DND-41 (cell line): ENCODE data around the gene GPR171.

ENCODE experiments used
- ATAC-seq: fragments of 200-7000 bp; cut with Tn5 transposase; 3 replicates; pipeline ENCODE4 v1.9.1; 2021; ENCODE audit warnings: low read depth; ENCODE audit not compliant: insufficient read depth
- DNase-seq: peaks from one replicate; pipeline ENCODE4 v3.0.0-alpha.2; 2020
- H2AFZ ChIP-seq: 2 replicates; pipeline ENCODE4 v1.6.0; 2012; ENCODE audit warnings: low read depth, low read length
- H3K27ac ChIP-seq: 2 replicates; pipeline ENCODE4 v1.5.1; 2012; ENCODE audit warnings: low read length, inconsistent platforms
- H3K27me3 ChIP-seq: fragments of 200-600 bp; sonication (generic); 2 replicates; pipeline ENCODE4 v1.6.0; 2012; ENCODE audit warnings: low read length, mild to moderate bottlenecking, inconsistent platforms; ENCODE audit not compliant: insufficient read depth, poor library complexity
- H3K36me3 ChIP-seq: 2 replicates; pipeline ENCODE4 v1.5.1; 2012; ENCODE audit warnings: low read length, inconsistent platforms; ENCODE audit not compliant: insufficient read depth
- H3K4me1 ChIP-seq: 2 replicates; pipeline ENCODE4 v1.5.1; 2012; ENCODE audit warnings: mild to moderate bottlenecking, low read length; ENCODE audit not compliant: insufficient read depth
- H3K4me2 ChIP-seq: 2 replicates; pipeline ENCODE4 v1.6.0; 2012; ENCODE audit warnings: mild to moderate bottlenecking, moderate library complexity, low read length, inconsistent platforms; ENCODE audit not compliant: insufficient read depth
- H3K4me3 ChIP-seq, 2 experiments: fragments of 200-600 bp in 1 of 2; shearing (Covaris generic) in 1 of 2; 2 replicates each; pipeline ENCODE4 v1.5.1; 2012 to 2016; ENCODE audit warnings: inconsistent platforms in 2 of 2, low read length in 2 of 2, mild to moderate bottlenecking in 2 of 2, low read depth in 1 of 2, moderate library complexity in 1 of 2
- H3K79me2 ChIP-seq: 2 replicates; pipeline ENCODE4 v1.6.0; 2012; ENCODE audit warnings: low read length, inconsistent platforms; ENCODE audit not compliant: insufficient read depth
- H3K9ac ChIP-seq: 2 replicates; pipeline ENCODE4 v1.6.0; 2012; ENCODE audit warnings: low read depth, mild to moderate bottlenecking, inconsistent platforms, low read length, moderate library complexity
- H3K9me3 ChIP-seq: 2 replicates; pipeline ENCODE4 v1.5.1; 2012; ENCODE audit warnings: low read length, moderate library complexity, mild to moderate bottlenecking, inconsistent platforms; ENCODE audit not compliant: insufficient read depth, severe bottlenecking
- H4K20me1 ChIP-seq: 2 replicates; pipeline ENCODE4 v1.6.0; 2012; ENCODE audit warnings: low read length; ENCODE audit not compliant: insufficient read depth
- EZH2 ChIP-seq: IDR thresholded peaks from 3 replicates; pipeline ENCODE4 v1.6.1; 2012; ENCODE audit warnings: borderline replicate concordance, low read depth, mild to moderate bottlenecking, moderate library complexity, low read length, inconsistent platforms; ENCODE audit not compliant: severe bottlenecking
- TF ChIP-seq, protein P1 (sequence below): IDR thresholded peaks from 2 replicates; pipeline ENCODE4 v1.5.1; 2012; ENCODE audit warnings: borderline replicate concordance, low read length, moderate library complexity, mild to moderate bottlenecking; ENCODE audit not compliant: poor library complexity, severe bottlenecking; ENCODE audit errors: extremely low read depth

Gene GPR171

DNA sequence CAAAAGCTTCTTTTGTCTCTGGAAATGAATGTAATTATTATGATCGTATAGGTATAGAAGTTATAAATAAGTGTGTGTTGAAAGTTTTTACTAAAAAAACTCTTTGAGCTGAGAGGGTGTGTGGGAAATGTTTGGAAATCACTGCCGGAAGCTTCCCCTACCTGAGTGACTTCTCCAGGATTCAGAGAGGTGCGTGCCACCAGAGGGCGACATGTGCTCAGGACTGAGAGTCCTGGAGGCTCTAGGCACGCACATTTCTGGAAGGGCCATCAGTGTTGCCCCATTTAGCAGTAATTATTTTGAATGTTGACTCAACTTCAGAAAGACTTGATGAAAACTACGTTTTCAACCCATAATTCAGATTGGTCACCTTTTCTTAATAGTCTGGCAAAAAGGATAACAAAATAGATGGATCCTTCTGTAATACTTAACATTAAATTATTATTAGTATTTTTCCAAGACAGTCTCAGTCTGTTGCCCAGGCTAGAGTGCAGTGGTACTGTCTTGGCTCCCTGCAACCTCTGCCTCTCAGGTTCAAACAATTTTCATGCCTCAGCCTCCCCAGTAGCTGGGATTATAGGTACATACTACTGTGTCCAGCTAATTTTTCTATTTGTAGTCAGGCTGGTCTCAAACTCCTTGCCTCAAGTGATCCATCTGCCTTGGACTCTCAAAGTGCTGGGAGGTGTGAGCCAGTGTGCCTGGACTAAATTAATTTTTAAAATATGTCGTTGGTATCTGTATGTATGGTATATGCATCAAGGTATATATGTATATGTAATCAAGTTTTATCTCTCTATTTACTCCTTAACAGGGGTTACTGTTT lies 34.5 kb downstream of the GPR171 start:
- no peak for TF ChIP-seq EZH2
- TF ChIP-seq, protein P1, sequence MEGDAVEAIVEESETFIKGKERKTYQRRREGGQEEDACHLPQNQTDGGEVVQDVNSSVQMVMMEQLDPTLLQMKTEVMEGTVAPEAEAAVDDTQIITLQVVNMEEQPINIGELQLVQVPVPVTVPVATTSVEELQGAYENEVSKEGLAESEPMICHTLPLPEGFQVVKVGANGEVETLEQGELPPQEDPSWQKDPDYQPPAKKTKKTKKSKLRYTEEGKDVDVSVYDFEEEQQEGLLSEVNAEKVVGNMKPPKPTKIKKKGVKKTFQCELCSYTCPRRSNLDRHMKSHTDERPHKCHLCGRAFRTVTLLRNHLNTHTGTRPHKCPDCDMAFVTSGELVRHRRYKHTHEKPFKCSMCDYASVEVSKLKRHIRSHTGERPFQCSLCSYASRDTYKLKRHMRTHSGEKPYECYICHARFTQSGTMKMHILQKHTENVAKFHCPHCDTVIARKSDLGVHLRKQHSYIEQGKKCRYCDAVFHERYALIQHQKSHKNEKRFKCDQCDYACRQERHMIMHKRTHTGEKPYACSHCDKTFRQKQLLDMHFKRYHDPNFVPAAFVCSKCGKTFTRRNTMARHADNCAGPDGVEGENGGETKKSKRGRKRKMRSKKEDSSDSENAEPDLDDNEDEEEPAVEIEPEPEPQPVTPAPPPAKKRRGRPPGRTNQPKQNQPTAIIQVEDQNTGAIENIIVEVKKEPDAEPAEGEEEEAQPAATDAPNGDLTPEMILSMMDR = peak; percentile 87
- no peak overlapping the region for H3K4me3 ChIP-seq
- no peaks in the 10 kb centered on the region for H4K20me1 ChIP-seq
- ATAC-seq (peak; percentile 50), DNase-seq (peak; percentile 72)
- no peak overlapping the region for H2AFZ ChIP-seq
- no peak overlapping the region for H3K27ac ChIP-seq
- no peak overlapping the region for H3K9ac ChIP-seq
- H3K79me2 ChIP-seq = no peaks in the 10 kb centered on the region
- H3K4me2 ChIP-seq = no peak overlapping the region
- no peaks in the 10 kb centered on the region for H3K27me3 ChIP-seq
- H3K36me3 ChIP-seq = peaks cover 6% of the 10 kb centered on the region; the same call in 1 of the 2 replicates
- H3K4me1 ChIP-seq = peaks cover 34% of the 10 kb centered on the region
- H3K9me3 ChIP-seq = no peaks in the 10 kb centered on the region

DNA sequence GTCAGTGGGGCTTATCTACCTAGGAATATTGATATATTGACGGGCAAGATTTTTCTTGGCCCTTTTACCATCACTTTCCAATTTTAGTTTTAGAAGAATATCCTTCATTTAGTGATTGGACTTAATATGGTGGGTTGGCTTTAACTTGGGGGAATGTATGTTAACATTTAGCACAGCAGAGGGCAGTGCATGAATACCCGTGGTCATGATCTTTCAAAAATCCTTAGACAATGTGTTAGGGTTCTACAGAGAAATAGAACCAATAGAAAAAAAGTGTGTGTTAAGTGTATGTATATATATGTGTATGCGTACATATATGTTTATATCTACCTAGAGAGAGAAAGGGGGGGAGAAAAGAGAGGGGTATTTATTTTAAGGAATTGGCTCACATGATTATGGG lies 36.9 kb downstream of the GPR171 start:
- no peak overlapping the region for H2AFZ ChIP-seq
- H4K20me1 ChIP-seq = no peaks in the 10 kb centered on the region
- H3K4me2 ChIP-seq = no peak overlapping the region
- H3K4me3 ChIP-seq = no peak overlapping the region
- DNase-seq (no peak), ATAC-seq (no peak)
- H3K27ac ChIP-seq = no peak overlapping the region
- peaks cover 6% of the 10 kb centered on the region; the same call in 1 of the 2 replicates for H3K36me3 ChIP-seq
- H3K79me2 ChIP-seq = no peaks in the 10 kb centered on the region
- H3K9me3 ChIP-seq = no peaks in the 10 kb centered on the region
- no peak overlapping the region for H3K9ac ChIP-seq
- H3K4me1 ChIP-seq = peaks cover 16% of the 10 kb centered on the region
- no peak for TF ChIP-seq EZH2
- TF ChIP-seq, protein P1 = peak; percentile 31
- no peaks in the 10 kb centered on the region for H3K27me3 ChIP-seq

DNA sequence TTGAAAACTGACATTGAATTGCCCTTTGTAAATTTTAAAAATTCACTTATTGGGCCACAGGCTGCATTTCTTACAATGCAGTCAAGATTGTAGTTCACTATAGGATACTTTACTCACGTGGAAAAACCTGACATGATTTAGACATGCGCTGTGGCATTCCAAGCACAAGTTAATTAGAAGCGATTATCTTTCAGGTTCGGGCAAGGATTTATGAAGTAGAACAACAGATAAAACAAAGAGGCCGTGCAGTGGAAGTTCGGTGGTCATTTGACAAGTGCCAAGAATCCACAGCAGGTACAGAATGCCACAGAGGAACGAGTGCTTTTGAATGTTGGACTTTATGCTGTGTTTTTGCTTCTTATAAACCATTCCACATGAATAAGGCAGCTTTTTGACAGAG lies 37.8 kb downstream of the GPR171 start:
- ATAC-seq (no peak), DNase-seq (no peak)
- no peaks in the 10 kb centered on the region for H3K27me3 ChIP-seq
- H3K27ac ChIP-seq = no peak overlapping the region
- H2AFZ ChIP-seq = no peak overlapping the region
- H3K9me3 ChIP-seq = no peaks in the 10 kb centered on the region
- peaks cover 6% of the 10 kb centered on the region; the same call in 1 of the 2 replicates for H3K36me3 ChIP-seq
- no peaks in the 10 kb centered on the region for H4K20me1 ChIP-seq
- H3K79me2 ChIP-seq = no peaks in the 10 kb centered on the region
- H3K9ac ChIP-seq = no peak overlapping the region
- no peak overlapping the region for H3K4me3 ChIP-seq
- H3K4me1 ChIP-seq = peaks cover 7% of the 10 kb centered on the region
- TF ChIP-seq EZH2 = no peak
- TF ChIP-seq, protein P1 = no peak
- H3K4me2 ChIP-seq = no peak overlapping the region
